GM21360 (cell line): ENCODE measurements around the gene NEURL3.
"Not testable (repeated sequence)": the region's sequence is repeated elsewhere in the genome, so short reads cannot be mapped to it uniquely, and the experiment has no call there.

ENCODE experiments used
- ATAC-seq: cut with Tn5 transposase; IDR thresholded peaks from one replicate; pipeline ENCODE4 v1.9.1; 2021; ENCODE audit warnings: mild to moderate bottlenecking, moderate library complexity; ENCODE audit not compliant: unreplicated experiment

The NEURL3 gene

GRCh38 chr2:96486696-96487095 lies 18.5 kb downstream of the NEURL3 start:
- no peak for ATAC-seq

GRCh38 chr2:96485751-96486651 lies 19.2 kb downstream of the NEURL3 start:
- peak; percentile 78 for ATAC-seq

GRCh38 chr2:96485350-96485749 lies 19.8 kb downstream of the NEURL3 start:
- ATAC-seq = no peak

GRCh38 chr2:96484091-96484490 lies 21.1 kb downstream of the NEURL3 start:
- no peak for ATAC-seq

GRCh38 chr2:96477458-96477857 lies 27.7 kb downstream of the NEURL3 start:
- no peak for ATAC-seq

- no peak for ATAC-seq
Observed at GRCh38 chr2:96471772-96472171, 33.4 kb downstream of the NEURL3 start.

GRCh38 chr2:96470636-96471035 lies 34.5 kb downstream of the NEURL3 start:
- no peak for ATAC-seq

GRCh38 chr2:96470109-96470508 lies 35.0 kb downstream of the NEURL3 start:
- no peak for ATAC-seq

- no peak for ATAC-seq
Observed at GRCh38 chr2:96468904-96469303, 36.3 kb downstream of the NEURL3 start.

GRCh38 chr2:96464651-96465050 lies 40.5 kb downstream of the NEURL3 start:
- no peak for ATAC-seq

- ATAC-seq = no peak
Observed at GRCh38 chr2:96464061-96464460, 41.1 kb downstream of the NEURL3 start.

- no peak for ATAC-seq
Observed at GRCh38 chr2:96463119-96463518, 42.0 kb downstream of the NEURL3 start.

GRCh38 chr2:96461616-96462015 lies 43.5 kb downstream of the NEURL3 start:
- not testable (repeated sequence) for ATAC-seq

GRCh38 chr2:96452053-96452452 lies 53.1 kb downstream of the NEURL3 start:
- ATAC-seq = no peak

- no peak for ATAC-seq
Observed at GRCh38 chr2:96449637-96450036, 55.5 kb downstream of the NEURL3 start.

- no peak for ATAC-seq
Observed at GRCh38 chr2:96449174-96449573, 56.0 kb downstream of the NEURL3 start.

GRCh38 chr2:96447726-96448125 lies 57.4 kb downstream of the NEURL3 start:
- ATAC-seq = no peak
